ENCODE data around the gene BIK.

GRCh38 chr22:43168471-43169309 lies 58.1 kb downstream of the BIK start:
- TF ChIP-seq, protein P1, sequence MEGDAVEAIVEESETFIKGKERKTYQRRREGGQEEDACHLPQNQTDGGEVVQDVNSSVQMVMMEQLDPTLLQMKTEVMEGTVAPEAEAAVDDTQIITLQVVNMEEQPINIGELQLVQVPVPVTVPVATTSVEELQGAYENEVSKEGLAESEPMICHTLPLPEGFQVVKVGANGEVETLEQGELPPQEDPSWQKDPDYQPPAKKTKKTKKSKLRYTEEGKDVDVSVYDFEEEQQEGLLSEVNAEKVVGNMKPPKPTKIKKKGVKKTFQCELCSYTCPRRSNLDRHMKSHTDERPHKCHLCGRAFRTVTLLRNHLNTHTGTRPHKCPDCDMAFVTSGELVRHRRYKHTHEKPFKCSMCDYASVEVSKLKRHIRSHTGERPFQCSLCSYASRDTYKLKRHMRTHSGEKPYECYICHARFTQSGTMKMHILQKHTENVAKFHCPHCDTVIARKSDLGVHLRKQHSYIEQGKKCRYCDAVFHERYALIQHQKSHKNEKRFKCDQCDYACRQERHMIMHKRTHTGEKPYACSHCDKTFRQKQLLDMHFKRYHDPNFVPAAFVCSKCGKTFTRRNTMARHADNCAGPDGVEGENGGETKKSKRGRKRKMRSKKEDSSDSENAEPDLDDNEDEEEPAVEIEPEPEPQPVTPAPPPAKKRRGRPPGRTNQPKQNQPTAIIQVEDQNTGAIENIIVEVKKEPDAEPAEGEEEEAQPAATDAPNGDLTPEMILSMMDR (IDR thresholded peaks at IDR 0.05; ENCODE audit: borderline replicate concordance, extremely low read depth, low read length, poor library complexity, severe bottlenecking) = no peak
- TF ChIP-seq EZH2 (IDR thresholded peaks at IDR 0.05; ENCODE audit: borderline replicate concordance, low read depth, low read length, severe bottlenecking) = no peak

Measured in DND-41 (cell line).